Right kidney (tissue), 1 donor: ENCODE data around the gene RALGAPA2.
A peak's percentile ranks its signal among the peaks of the same experiment; 100 is the strongest.
"Not testable (repeated sequence)": the region's sequence is repeated elsewhere in the genome, so short reads cannot be mapped to it uniquely, and the experiment has no call there.

Experiments used
- DNase-seq: peaks from one replicate; pipeline ENCODE4 v3.0.0-alpha.2; 2016

RALGAPA2 gene

DNA sequence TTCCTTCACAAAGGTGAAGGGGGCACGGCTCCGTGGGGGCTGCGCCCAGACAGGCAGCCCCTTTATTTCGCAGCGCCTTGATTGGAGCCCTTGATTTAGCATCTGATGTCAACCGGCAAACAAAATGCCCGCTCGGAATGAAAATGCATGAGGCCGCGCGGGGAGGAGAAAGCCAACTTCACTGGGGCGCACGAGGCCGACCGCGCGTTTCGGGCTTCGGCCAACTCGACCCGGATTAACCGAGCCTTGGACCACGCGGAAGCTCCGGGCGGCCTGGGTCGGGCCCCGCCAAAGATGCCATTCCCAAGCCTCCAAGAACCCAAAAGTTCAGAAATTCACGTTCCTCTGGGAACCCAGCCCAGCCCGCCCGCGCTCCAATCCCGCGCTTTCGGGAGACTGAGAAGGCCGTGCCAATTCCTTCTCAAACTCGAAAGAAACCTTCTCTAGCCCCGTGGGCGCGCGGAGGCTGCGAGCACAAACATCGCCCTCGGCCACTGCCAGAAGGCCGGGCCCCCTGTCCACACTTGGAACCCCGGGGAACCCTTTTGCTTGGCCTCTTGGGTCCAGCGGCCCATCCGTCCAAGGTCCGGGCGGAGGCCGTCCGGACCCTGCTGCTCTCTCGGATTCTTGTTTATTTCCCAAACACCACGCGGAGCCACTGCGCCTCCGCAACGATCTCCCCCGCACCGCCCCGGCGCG lies 345.4 kb downstream of the RALGAPA2 start:
- peak; percentile 71 for DNase-seq

DNA sequence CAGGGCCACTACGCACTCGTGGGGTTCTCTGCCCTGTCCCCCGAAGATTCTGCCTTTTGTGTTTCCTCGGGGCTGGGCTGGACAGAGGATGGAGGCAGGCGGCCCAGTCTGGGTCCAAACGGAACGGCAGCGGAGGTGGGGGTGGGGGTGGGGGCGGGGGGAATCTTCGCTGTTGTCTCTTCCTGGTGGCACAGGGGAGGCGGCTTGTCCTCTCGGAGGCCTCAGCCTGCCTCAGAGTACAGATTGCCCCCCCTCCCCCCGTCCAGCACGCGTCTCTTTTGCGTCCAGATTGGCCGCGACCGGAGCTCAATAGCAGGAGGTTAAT lies 345.9 kb downstream of the RALGAPA2 start:
- DNase-seq: no peak

DNA sequence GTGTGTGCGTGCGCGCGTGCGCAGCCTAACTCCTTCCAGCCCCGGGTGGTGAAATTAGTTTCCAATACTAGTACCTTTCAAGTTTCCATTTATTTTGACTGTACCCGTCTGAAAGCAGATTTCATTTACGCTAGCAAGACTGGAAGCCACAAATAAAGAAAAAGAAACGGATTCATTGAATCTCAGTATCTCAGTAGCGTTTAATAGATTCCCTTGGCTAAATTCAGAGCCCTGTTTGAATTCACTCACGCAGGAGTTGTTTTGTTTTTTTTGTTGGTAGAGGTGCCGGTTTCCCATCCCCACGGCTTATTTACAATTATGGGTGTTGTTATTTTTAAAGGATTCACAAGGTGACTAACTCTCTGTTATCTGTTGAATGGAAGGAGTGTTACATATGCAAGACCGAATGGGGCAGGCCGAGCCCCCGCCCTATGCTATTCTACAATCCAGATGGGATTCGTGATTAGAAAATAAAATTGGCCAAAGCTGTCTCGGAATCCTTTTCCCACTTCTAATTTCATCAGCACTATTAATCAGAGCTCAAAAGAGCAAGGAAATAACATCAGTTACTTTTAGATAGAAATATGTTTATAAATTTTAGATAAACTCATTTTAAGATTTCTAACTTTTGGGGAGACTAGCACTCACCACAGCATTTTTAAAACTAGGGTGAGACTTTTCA lies 346.8 kb downstream of the RALGAPA2 start:
- DNase-seq: peak; percentile 45

DNA sequence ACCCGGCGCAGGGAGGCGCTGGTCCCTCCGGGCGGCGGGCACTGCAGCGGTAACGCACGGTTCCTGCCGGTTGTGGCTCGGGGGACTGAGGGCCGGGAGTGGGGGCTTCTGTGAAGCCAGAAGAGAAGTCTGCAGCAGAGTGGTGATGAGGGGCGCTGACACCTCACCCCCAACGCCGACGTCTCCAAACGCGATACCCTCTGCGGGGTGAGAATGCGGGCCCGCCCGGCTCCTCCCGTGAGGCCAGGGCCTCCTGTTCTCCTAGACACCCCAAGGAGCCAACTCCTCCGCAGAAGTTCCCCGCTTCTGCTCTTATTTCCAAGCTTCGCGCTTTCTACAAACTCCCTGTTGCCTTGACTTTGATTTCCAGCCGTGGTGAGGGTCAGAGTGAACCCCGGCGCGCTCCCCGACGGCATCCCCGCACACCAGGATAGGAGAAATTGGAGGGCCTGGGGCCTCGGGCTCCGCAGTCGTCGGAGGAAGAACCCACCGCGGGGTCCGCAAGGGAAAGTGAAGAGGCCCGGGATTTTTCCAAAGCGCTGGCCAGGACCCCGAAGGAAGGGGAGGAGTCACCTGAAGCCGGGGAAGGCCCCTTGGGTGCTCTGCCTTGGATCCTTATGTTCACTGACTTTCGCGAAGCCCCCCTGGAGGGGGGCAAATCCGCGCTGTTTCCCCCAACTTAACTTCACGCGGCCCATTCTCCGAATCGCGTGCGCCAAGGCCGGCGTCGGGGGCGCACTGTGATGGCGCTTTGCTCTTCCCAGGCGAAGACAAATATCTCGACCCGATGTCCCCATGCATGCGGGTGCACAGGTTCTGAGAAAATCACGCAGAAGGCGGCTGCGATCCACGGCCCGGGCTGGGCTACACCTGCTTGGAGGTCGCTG lies 347.6 kb downstream of the RALGAPA2 start:
- peak; percentile 49 for DNase-seq

DNA sequence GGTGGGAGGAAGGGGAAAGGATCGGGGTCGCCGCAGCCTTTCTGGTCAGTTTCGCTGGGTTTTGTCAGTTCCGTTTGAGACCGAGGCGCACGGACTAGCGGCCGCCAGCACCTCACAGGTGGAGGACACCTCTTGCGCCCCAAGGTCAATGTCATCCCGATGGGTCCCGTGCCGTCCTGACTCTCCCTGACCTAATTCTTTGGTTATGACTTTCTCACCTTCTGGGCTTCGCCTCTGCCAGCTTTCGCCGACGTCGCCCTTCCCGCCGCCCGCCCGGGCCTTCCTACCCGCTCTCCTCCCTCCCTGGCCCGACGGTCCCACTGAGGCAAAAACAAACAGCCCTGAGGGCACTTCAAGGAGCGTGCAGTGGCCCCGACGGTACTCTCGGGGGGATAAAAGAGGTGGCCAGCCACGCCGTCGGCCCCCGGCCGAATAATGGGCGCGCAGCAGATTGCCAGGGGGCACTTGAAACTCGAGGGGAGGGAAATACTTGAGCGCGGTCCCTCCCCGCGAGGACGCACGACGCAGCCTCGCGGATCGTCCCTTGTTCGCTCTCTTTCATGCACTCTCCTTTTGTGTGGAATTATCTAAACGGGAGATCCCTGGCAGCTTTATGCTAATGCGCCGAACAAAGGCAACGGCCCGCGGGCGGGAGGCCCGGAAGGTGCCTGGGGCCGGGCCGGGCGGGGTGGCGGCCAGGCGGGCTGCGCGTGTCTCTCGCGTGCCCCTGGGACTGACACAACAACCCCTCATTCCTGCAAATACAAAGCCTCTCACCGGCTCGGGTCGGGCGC lies 348.4 kb downstream of the RALGAPA2 start:
- DNase-seq: peak; percentile 46

DNA sequence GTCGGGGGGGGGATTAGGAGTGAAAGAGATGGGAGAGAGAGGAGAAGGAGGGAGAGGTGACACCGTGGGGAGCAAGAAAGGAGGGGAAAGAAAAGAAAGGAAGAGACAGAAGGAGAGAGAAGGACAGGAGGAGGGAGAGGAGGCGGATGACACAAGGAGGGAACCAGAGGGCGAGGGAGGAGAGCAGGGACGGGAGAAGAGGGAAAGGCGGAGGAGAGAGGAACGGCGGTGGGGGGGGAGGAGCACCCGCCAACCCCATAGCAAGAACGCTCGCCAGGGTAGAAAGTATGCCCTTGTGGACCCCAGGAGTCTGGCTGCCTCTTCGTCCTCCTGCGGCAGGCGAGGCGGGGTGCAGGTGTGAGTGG lies 349.0 kb downstream of the RALGAPA2 start:
- DNase-seq: peak; percentile 42

DNA sequence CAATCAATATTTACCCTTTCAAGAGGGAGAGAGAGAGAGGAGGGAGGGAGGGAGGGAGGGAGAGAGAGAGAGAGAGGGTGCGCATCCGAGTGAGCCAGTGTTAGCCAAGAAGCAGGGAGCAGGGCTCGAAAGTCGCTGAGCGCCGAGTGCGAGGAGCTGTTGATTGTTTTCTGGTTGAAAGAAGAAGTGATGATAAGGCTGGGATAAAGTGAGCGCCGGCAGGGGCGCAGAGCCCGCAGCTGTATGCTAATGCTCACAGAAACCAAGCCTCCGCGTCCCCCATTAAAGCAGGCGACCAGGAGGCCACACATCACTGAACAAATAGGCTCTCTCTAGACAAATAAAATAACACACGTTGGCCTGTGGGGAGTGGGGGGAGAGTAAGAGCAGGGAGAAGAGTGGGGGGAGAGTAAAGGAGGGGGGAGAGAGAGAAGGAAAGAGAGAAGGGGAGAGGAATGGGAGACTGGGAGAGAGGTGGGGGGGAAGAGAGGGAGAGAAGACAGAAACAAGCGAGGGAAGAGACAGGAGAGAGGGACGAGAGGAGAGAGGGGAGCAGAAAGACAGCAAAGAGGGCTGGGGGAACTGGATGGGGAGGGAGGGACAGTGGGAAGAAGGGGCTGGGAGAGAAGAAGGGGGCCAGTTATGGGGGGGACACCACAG lies 349.5 kb downstream of the RALGAPA2 start:
- peak; percentile 22 for DNase-seq

DNA sequence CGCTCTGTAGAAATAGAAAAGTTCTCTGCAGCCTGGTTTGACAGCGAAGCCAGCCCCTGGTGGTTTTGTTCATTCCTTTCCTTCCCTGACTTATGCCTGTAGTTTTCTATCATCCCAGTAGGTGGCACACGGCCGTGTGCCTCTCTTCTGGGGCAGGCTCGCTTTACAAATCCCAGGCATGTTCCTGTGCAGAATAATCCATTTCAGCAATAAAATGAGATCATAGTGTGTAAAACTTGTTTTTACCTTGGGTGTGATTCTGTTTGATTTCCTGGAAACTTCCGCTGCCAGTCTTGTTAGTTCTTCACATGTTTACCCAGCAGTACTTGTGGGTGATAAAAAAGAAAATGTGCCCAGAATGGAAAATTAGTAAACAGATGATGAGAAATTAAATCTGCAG lies 352.0 kb downstream of the RALGAPA2 start:
- DNase-seq: peak; percentile 46

DNA sequence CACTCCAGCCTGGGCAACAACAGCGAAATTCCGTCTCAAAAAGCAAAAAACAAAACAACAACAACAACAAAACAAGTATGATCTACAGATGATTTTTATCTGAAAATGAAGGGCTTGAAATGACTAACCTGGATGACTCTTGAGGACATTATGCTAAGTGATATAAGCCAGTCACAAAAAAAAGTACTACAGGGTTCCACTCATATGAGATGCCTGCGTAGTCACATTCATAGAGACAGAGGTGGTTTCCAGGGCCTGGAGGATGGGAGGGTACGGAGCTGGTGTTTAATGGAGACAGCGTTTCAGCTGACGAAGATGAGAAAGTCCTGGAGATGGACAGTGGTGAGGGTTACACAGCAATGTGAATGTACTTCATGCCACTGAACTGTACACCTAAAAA lies 352.8 kb downstream of the RALGAPA2 start:
- no peak for DNase-seq

DNA sequence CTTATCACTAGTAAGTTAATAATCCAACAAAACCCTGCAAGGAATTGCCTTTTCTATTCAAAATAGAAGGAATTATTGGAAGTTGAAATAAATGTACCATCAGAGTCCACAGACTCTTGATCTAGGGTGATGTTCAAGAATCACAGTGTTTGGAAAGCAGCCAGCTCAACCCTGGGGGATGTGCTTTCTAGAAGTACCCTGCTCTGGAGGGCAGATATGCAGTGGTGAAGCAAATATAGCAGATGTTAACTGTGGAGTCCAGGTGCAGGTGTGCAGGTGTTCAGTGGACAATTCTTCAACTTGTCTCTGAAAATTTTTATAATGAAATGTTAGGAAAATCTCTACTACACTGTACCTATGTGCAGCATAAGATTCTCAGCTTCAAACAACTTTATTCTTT lies 353.6 kb downstream of the RALGAPA2 start:
- no peak for DNase-seq

DNA sequence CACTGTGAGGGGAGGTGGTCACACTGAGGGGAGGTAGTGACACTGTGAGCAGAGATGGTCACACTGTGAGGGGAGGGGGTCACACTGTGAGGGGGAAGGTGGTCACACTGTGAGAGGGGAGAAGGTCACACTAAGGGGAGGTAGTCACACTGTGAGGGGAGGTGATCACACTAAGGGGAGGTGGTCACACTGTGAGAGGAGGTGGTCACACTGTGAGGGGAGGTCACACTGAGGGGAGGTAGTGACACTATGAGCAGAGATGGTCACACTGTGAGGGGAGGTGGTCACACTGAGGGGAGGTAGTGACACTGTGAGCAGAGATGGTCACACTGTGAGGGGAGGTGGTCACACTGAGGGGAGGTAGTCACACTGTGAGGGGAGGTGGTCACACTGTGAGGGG lies 356.9 kb downstream of the RALGAPA2 start:
- DNase-seq: not testable (repeated sequence)

DNA sequence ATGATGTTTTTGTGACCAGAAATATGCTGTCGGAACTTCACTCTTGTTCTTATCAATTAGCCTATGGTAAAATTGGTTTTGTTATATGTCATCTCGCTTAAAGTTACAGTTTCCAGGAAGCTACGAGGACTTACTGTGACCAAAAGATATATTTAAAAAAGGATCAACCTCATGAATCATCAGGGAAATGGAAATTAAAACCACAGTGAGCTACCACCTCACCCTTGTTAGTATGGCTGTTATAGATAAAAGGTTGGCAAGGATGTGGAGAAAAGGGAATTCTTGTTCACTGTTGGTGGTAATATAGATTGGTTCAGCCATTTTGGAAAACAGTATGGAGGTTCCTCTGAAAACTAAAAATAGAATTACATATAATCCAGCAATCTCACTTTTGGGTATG lies 358.9 kb downstream of the RALGAPA2 start:
- no peak for DNase-seq

DNA sequence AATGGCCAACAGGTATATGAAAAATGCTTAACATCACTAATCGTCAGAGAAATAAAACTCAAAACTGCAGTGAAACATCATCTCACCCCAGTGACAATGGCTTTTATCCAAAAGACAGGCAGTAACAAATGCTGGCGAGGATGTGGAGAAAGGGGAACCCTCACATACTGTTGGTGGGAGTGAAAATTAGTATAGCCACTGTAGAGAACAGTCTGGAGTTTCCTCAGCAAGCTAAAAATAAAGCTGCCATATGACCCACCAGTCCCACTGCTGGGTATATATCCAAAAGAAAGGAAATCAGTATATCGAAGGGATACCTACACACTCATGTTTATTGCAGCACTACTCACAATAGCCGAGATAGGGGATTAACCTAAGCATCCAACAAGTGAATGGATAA lies 368.0 kb downstream of the RALGAPA2 start:
- no peak for DNase-seq

DNA sequence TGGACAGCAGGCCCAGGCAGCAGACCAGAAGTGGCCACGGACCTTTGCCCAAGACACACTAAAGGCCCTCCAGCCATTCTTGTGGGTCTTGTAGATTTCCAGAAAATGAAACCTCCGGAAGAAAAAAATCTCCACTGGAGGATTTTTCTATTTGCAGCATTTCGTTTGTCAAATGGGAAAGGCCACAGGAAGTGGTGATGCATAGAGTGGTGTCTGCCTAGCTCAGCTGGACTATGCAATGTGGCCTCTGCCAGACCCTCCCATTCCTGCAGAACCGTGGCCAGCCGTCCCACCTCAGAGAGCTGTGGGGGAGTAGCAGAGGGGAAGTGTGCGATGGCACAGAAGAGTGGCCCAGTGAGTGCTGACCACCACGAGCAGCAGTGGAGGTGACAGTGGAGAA lies 368.5 kb downstream of the RALGAPA2 start:
- DNase-seq: no peak
